ENCODE data around the gene YIF1B. TPM values are rescaled to one million over a fixed set of nuclear protein-coding genes. Genes with fewer than 3 reads are reported as not detected.

YIF1B gene
- total RNA-seq, 3 donors from 2014 or later = 20.5 to 28.8 (median 27.7) TPM

GRCh38 chr19:38360839-38361631 is 45.3 kb upstream of the YIF1B start:
- Histone ChIP-seq H3K4me3 (peak overlapping the region; percentile 53 to 90 (median 62)), H3K36me3 (no peaks in the 10 kb centered on the region)
- no peak for DNase-seq (ENCODE audit: low spot score in 2 of 2)

GRCh38 chr19:38360351-38360750 is 44.6 kb upstream of the YIF1B start:
- Histone ChIP-seq H3K4me3 (no peak overlapping the region), H3K27ac (no peak overlapping the region), H3K4me1 (no peaks in the 10 kb centered on the region), H3K9me3 (no peaks in the 10 kb centered on the region), H3K36me3 (no peaks in the 10 kb centered on the region), H3K27me3 (peaks cover 0 to 44% of the 10 kb centered on the region in 2 donors)
- intact Hi-C loops (cut with DNase I; ENCODE audit: low total_unique reads) = loop anchor here (5.0 kb wide), 1 partner anchor 1347 kb away; no protein-coding TSS in a partner anchor
- no peak for TF ChIP-seq POLR2A (IDR thresholded peaks at IDR 0.05)
- TF ChIP-seq, protein P1, sequence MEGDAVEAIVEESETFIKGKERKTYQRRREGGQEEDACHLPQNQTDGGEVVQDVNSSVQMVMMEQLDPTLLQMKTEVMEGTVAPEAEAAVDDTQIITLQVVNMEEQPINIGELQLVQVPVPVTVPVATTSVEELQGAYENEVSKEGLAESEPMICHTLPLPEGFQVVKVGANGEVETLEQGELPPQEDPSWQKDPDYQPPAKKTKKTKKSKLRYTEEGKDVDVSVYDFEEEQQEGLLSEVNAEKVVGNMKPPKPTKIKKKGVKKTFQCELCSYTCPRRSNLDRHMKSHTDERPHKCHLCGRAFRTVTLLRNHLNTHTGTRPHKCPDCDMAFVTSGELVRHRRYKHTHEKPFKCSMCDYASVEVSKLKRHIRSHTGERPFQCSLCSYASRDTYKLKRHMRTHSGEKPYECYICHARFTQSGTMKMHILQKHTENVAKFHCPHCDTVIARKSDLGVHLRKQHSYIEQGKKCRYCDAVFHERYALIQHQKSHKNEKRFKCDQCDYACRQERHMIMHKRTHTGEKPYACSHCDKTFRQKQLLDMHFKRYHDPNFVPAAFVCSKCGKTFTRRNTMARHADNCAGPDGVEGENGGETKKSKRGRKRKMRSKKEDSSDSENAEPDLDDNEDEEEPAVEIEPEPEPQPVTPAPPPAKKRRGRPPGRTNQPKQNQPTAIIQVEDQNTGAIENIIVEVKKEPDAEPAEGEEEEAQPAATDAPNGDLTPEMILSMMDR (IDR thresholded peaks at IDR 0.05) = no peak
- no peak for TF ChIP-seq POLR2AphosphoS5 (IDR thresholded peaks at IDR 0.05)
- DNase-seq (ENCODE audit: low spot score in 2 of 2) = no peak

More at GRCh38 chr19:38360839-38361631, 45.3 kb upstream of the YIF1B start:
- intact Hi-C loops (cut with DNase I; ENCODE audit: low total_unique reads) = loop anchor here (5.0 kb wide), 1 partner anchor 1346 kb away; no protein-coding TSS in a partner anchor
- TF ChIP-seq POLR2A (IDR thresholded peaks at IDR 0.05) (no peak), POLR2AphosphoS5 (IDR thresholded peaks at IDR 0.05) (no peak)
- TF ChIP-seq, protein P1 (IDR thresholded peaks at IDR 0.05) = no peak
- Histone ChIP-seq H3K27me3 (peaks cover 0 to 38% of the 10 kb centered on the region in 2 donors), H3K4me1 (no peaks in the 10 kb centered on the region), H3K9me3 (no peaks in the 10 kb centered on the region), H3K27ac (no peak overlapping the region)

DNA sequence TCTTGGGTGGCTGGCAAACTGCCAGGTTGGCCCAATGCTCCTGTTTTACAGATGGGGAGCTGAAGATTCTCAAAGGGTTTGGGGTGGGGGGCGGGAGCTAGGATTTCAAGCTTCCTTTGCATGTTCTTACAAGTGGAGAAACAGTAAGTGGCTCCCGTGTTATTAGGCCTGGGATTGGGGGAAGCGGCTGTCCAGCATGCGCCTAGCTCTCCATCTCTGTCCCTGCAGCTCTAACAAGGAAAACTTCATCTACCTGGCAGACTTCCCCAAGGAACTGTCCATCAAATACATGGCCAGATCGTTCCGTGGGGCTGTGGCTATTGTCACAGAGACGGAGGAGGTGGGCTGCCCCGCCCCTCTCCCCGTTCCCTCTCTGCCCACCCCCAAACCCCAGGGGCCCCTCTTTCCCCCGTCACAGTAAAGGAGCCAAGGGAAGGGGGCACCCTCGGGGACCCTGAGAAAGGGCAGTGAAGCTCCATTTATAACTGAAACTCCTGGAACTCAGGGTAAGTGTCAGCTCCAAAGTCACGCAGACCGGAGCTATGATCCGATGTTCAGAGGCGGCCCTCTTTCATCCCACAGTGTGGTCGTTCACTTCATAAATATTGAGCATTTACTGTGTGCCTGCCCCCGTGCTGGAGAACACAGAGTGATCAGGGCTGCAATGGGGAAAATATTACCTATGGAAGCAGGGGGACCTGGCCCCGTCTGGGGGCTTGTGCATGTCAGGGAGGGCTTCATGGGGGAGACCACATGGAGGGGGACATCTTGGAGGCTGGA is 43.7 kb upstream of the YIF1B start:
- Histone ChIP-seq H3K4me1 (no peaks in the 10 kb centered on the region), H3K36me3 (no peaks in the 10 kb centered on the region), H3K4me3 (no peak overlapping the region), H3K9me3 (no peaks in the 10 kb centered on the region), H3K27me3 (peaks cover 0 to 48% of the 10 kb centered on the region in 2 donors), H3K27ac (no peak overlapping the region)
- TF ChIP-seq POLR2AphosphoS5 (IDR thresholded peaks at IDR 0.05) (no peak), POLR2A (IDR thresholded peaks at IDR 0.05) (no peak)
- TF ChIP-seq, protein P1 (IDR thresholded peaks at IDR 0.05) = no peak
- no peak for DNase-seq (ENCODE audit: low spot score in 2 of 2)
- intact Hi-C loops (cut with DNase I; ENCODE audit: low total_unique reads) = loop anchor here (5.0 kb wide), 1 partner anchor 1348 kb away; no protein-coding TSS in a partner anchor

GRCh38 chr19:38358071-38358470 is 42.3 kb upstream of the YIF1B start:
- DNase-seq (ENCODE audit: low spot score in 2 of 2) = no peak
- Histone ChIP-seq H3K36me3 (no peaks in the 10 kb centered on the region), H3K4me1 (no peaks in the 10 kb centered on the region), H3K9me3 (no peaks in the 10 kb centered on the region), H3K27ac (no peak overlapping the region), H3K4me3 (no peak overlapping the region), H3K27me3 (peaks cover 0 to 51% of the 10 kb centered on the region in 2 donors)
- TF ChIP-seq, protein P1 (IDR thresholded peaks at IDR 0.05) = no peak
- TF ChIP-seq POLR2A (IDR thresholded peaks at IDR 0.05) (no peak), POLR2AphosphoS5 (IDR thresholded peaks at IDR 0.05) (no peak)
- intact Hi-C loops (cut with DNase I; ENCODE audit: low total_unique reads) = no loop called here
